IPS-NIHi11 (cell line): ENCODE results near the gene PCDHB5.
"Not testable (repeated sequence)": the region's sequence is repeated elsewhere in the genome, so short reads cannot be mapped to it uniquely, and the experiment has no call there.

ENCODE experiments used
- DNase-seq: peaks from one replicate; pipeline ENCODE4 v3.0.0; 2012; ENCODE audit warnings: mixed read lengths, low spot score

Gene PCDHB5

DNA sequence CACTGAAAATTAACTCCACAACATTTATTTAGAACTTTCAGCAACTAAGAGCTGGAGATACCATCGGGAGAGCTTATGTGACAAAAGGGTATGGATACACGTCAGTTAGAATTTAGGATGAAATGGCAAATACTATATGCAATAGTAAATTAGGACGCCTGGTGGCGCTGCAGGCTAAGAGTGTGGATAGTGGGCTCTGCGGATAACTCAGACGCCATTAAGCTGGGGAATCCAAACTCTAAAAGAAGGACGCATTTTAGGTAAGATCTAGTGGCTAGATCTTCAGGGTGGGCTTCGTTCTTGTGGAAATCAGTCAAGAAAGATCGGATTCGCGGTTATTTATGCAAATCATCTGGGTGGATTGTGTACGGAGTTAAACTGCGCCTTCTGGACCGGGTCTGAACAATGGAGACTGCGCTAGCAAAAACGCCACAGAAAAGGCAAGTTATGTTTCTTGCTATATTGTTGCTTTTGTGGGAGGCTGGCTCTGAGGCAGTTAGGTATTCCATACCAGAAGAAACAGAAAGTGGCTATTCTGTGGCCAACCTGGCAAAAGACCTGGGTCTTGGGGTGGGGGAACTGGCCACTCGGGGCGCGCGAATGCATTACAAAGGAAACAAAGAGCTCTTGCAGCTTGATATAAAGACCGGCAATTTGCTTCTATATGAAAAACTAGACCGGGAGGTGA lies at the start of gene PCDHB5:
Gene PCDHB5, plus strand, starts transcription at position 177 of the 688 bp plus-strand sequence. Its CDS starts 229 bp downstream, at position 406.
- no peak for DNase-seq

GRCh38 chr5:141094481-141095262 lies 40.3 kb upstream of the PCDHB5 start, which contains the start of gene PCDHB2:
TSS of gene PCDHB2 (plus strand) at chr5:141094615. CDS start at chr5:141094791, 176 bp downstream.
- DNase-seq, result peak; percentile 67

DNA sequence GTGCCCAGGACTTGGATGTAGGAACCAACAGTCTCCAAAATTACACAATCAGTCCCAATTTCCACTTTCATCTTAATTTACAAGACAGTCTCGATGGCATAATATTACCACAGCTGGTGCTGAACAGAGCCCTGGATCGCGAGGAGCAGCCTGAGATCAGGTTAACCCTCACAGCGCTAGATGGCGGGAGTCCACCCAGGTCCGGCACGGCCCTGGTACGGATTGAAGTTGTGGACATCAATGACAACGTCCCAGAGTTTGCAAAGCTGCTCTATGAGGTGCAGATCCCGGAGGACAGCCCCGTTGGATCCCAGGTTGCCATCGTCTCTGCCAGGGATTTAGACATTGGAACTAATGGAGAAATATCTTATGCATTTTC lies 39.8 kb upstream of the PCDHB5 start:
- DNase-seq, result peak; percentile 13

DNA sequence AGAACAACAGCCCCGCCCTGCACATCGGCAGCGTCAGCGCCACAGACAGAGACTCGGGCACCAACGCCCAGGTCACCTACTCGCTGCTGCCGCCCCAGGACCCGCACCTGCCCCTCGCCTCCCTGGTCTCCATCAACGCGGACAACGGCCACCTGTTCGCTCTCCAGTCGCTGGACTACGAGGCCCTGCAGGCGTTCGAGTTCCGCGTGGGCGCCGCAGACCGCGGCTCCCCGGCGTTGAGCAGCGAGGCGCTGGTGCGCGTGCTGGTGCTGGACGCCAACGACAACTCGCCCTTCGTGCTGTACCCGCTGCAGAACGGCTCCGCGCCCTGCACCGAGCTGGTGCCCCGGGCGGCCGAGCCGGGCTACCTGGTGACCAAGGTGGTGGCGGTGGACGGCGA lies 38.8 kb upstream of the PCDHB5 start:
- DNase-seq, result not testable (repeated sequence)

DNA sequence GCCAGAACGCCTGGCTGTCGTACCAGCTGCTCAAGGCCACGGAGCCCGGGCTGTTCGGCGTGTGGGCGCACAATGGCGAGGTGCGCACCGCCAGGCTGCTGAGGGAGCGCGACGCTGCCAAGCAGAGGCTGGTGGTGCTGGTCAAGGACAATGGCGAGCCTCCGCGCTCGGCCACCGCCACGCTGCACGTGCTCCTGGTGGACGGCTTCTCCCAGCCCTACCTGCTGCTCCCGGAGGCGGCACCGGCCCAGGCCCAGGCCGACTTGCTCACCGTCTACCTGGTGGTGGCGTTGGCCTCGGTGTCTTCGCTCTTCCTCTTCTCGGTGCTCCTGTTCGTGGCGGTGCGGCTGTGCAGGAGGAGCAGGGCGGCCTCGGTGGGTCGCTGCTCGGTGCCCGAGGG lies 38.4 kb upstream of the PCDHB5 start:
- not testable (repeated sequence) for DNase-seq

GRCh38 chr5:141100243-141100805 lies 34.7 kb upstream of the PCDHB5 start, which contains the start of gene PCDHB3:
TSS of gene PCDHB3 (plus strand) at chr5:141100473. CDS start at chr5:141100650, 177 bp downstream.
- peak; percentile 23 for DNase-seq

DNA sequence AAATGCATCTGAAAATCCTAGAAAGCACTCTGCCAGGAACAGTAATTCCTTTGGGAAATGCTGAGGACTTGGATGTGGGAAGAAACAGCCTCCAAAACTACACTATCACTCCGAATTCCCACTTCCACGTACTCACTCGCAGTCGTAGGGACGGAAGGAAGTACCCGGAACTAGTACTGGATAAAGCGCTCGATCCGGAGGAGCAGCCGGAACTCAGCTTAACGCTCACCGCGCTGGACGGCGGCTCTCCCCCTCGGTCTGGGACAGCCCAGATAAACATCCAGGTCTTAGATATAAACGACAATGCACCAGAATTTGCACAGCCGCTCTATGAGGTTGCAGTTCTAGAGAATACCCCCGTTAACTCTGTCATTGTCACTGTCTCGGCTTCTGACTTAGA lies 33.9 kb upstream of the PCDHB5 start:
- DNase-seq, result no peak

DNA sequence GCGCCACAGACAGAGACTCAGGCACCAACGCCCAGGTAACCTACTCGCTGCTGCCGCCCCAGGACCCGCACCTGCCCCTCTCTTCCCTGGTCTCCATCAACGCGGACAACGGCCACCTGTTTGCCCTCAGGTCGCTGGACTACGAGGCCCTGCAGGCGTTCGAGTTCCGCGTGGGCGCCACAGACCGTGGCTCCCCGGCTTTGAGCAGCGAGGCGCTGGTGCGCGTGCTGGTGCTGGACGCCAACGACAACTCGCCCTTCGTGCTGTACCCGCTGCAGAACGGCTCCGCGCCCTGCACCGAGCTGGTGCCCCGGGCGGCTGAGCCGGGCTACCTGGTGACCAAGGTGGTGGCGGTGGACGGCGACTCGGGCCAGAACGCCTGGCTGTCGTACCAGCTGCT lies 32.9 kb upstream of the PCDHB5 start:
- DNase-seq, result not testable (repeated sequence)

GRCh38 chr5:141102471-141102870 lies 32.5 kb upstream of the PCDHB5 start:
- DNase-seq, result not testable (repeated sequence)

DNA sequence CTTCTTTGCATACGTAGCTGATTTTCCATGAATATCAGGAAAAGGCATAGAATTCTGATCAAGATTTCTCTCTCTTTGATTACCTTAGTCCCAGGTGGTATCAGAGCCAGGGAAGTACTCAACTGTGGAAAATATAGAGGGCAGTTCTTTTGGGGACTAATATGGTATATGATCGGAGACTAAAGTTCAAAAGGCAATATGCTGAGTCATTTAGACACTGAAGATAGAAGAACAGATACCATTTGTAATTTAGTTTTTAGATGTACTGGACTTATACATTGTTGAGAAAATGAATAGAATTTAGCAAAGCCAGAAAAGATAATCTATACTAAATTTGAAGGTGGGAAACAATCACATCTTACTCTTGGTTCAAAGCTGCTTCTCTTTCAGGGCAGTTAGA lies 29.7 kb upstream of the PCDHB5 start:
- no peak for DNase-seq

- no peak for DNase-seq
Observed at GRCh38 chr5:141119250-141119649, 15.8 kb upstream of the PCDHB5 start.

- no peak for DNase-seq
Observed at GRCh38 chr5:141121563-141121962, 13.4 kb upstream of the PCDHB5 start, which contains the start of gene PCDHB4. TSS of gene PCDHB4 (plus strand) at chr5:141121818. CDS start at chr5:141121999, 181 bp downstream.

- no peak for DNase-seq
Observed at GRCh38 chr5:141121985-141122384, 13.0 kb upstream of the PCDHB5 start.

DNA sequence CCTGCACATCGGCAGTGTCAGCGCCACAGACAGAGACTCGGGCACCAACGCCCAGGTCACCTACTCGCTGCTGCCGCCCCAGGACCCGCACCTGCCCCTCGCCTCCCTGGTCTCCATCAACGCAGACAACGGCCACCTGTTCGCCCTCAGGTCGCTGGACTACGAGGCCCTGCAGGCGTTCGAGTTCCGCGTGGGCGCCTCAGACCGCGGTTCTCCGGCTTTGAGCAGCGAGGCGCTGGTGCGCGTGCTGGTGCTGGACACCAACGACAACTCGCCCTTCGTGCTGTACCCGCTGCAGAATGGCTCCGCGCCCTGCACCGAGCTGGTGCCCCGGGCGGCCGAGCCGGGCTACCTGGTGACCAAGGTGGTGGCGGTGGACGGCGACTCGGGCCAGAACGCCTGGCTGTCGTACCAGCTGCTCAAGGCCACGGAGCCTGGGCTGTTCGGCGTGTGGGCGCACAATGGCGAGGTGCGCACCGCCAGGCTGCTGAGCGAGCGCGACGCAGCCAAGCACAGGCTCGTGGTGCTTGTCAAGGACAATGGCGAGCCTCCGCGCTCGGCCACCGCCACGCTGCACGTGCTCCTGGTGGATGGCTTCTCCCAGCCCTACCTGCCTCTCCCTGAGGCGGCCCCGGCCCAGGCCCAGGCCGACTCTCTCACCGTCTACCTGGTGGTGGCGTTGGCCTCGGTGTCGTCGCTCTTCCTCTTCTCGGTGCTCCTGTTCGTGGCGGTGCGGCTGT lies 11.4 kb upstream of the PCDHB5 start:
- not testable (repeated sequence) for DNase-seq

GRCh38 chr5:141127305-141127704 lies 7.7 kb upstream of the PCDHB5 start:
- peak; percentile 14 for DNase-seq

DNA sequence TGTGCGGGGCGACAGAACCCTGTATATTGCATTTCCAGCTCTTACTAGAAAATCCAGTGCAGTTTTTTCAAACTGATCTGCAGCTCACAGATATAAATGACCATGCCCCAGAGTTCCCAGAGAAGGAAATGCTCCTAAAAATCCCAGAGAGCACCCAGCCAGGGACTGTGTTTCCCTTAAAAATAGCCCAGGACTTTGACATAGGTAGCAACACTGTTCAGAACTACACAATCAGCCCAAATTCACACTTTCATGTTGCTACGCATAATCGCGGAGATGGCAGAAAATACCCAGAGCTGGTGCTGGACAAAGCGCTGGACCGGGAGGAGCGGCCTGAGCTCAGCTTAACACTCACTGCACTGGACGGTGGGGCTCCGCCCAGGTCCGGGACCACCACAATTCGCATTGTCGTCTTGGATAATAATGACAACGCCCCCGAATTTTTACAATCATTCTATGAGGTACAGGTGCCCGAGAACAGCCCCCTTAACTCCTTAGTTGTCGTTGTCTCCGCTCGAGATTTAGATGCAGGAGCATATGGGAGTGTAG lies 786 bp downstream of the PCDHB5 start:
- DNase-seq, result no peak

- not testable (repeated sequence) for DNase-seq
Observed at GRCh38 chr5:141137346-141137745, 2.3 kb downstream of the PCDHB5 start.

- no peak for DNase-seq
Observed at GRCh38 chr5:141149812-141150211, 14.8 kb downstream of the PCDHB5 start, which contains the start of gene PCDHB6. TSS of gene PCDHB6 (plus strand) at chr5:141150057. CDS start at chr5:141150258, 201 bp downstream.

- no peak for DNase-seq
Observed at GRCh38 chr5:141150224-141150992, 15.4 kb downstream of the PCDHB5 start.

DNA sequence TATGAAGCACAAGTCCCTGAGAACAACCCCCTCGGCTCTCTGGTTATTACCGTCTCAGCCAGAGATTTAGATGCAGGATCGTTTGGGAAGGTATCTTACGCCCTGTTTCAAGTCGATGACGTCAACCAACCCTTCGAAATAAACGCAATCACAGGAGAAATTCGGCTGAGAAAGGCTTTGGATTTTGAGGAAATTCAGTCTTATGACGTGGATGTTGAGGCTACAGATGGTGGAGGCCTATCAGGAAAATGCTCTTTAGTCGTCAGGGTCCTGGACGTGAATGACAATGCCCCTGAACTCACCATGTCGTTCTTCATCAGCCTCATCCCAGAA lies 16.0 kb downstream of the PCDHB5 start:
- DNase-seq, result no peak

DNA sequence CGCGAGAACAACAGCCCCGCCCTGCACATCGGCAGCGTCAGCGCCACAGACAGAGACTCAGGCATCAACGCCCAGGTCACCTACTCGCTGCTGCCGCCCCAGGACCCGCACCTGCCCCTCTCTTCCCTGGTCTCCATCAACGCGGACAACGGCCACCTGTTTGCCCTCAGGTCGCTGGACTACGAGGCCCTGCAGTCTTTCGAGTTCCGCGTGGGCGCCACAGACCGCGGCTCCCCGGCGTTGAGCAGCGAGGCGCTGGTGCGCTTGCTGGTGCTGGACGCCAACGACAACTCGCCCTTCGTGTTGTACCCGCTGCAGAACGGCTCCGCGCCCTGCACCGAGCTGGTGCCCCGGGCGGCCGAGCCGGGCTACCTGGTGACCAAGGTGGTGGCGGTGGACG lies 16.6 kb downstream of the PCDHB5 start:
- DNase-seq, result not testable (repeated sequence)
